A673 (cell line): ENCODE results near the gene SRMS.

Source experiments
- EZH2 ChIP-seq: fragments of 200-600 bp; sonication (generic); IDR thresholded peaks from 2 replicates; pipeline ENCODE4 v1.6.1; 2017; ENCODE audit warnings: borderline replicate concordance, low read depth, mild to moderate bottlenecking, mixed read lengths, antibody characterized with exemption, low read length; ENCODE audit not compliant: poor library complexity, severe bottlenecking
- TF ChIP-seq, protein P1 (sequence below): fragments of 300-800, 200-600 bp; sonication (generic); conservative IDR thresholded peaks from 2 replicates; pipeline ENCODE4 v1.5.1; 2017; ENCODE audit warnings: low read depth, mild to moderate bottlenecking, antibody characterized with exemption, low read length, moderate library complexity, mixed read lengths

DNA sequence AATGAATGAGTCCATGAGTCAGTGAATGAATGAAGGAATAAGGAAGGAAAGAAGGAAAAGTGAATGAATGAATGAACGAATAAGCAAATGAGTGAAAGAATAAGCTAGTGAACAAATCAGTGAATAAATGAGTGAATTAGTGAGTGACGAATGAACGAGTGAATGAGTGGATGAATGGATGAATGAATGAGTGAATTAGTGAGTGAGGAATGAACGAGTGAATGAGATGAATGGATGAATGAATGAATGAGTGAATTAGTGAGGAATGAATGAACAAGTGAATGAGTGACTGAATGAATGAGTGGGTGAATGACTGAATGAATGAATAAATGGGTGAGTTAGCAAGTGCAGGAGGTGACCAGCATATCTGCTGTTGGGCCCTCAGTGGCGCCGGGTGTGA lies 3.8 kb downstream of the SRMS start:
- TF ChIP-seq, protein P1, sequence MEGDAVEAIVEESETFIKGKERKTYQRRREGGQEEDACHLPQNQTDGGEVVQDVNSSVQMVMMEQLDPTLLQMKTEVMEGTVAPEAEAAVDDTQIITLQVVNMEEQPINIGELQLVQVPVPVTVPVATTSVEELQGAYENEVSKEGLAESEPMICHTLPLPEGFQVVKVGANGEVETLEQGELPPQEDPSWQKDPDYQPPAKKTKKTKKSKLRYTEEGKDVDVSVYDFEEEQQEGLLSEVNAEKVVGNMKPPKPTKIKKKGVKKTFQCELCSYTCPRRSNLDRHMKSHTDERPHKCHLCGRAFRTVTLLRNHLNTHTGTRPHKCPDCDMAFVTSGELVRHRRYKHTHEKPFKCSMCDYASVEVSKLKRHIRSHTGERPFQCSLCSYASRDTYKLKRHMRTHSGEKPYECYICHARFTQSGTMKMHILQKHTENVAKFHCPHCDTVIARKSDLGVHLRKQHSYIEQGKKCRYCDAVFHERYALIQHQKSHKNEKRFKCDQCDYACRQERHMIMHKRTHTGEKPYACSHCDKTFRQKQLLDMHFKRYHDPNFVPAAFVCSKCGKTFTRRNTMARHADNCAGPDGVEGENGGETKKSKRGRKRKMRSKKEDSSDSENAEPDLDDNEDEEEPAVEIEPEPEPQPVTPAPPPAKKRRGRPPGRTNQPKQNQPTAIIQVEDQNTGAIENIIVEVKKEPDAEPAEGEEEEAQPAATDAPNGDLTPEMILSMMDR: no peak
- TF ChIP-seq EZH2: no peak
